Measurements from ENCODE around the gene PDE9A. TPM values are rescaled to one million over a fixed set of nuclear protein-coding genes. Genes with fewer than 3 reads are reported as not detected.

The PDE9A gene
- total RNA-seq (2014; rRNA removed; shearing (Covaris generic)), result 7.6 and 9.6 TPM in 2 replicates

DNA sequence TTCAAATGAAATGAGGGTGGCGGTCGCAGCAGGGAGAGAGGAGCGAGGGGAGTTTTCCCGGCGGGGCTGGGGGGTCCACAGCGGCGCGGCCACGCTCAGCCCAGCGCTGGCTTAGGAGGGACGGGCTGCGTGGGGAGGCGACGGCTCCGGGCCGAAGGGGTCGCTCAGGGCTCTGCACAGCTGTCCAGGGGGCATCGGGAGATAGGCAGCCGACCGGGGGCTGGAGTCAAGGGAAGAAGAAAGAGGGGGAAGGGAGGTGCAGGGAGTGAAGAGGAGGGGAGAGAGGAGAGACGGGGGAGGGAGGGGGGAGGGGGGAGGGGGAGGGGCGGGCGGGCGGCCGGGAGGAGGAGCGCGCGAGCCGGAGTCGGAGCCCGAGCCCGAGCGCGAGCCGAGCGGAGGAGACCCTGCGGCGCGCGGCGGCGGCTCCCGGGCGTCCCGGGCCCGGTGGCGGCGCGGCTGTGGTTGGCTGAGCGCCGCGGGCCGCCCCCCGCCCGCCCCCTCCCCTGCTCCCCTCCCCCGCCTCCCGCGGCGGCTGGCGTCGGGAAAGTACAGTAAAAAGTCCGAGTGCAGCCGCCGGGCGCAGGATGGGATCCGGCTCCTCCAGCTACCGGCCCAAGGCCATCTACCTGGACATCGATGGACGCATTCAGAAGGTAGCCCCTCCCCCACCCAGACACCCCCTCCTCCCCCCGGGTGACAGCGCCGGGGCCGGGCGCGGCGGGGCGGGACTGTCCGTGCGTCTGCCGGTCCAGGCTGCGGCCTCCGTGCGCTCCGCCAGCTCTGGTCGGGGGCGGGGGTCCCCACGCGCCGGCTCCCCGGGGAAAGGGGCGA, at the start of gene PDE9A:
Gene PDE9A (plus strand): TSS at position 391 of the 831 bp plus-strand sequence. CDS start 194 bp downstream, at position 585.

Other genes starting within 250 kb of the PDE9A start
- gene UBASH3A, start 249.7 kb upstream of the PDE9A start, total RNA-seq (2014; rRNA removed; shearing (Covaris generic)), result not detected in 2 replicates
- 0.08 and 0.11 TPM in 2 replicates for gene RSPH1, start 157.4 kb upstream of the PDE9A start, total RNA-seq (2014; rRNA removed; shearing (Covaris generic))
- 2.3 and 3.3 TPM in 2 replicates for gene SLC37A1, start 139.8 kb upstream of the PDE9A start, total RNA-seq (2014; rRNA removed; shearing (Covaris generic))
- 18.8 and 20.2 TPM in 2 replicates for gene WDR4, start 225.9 kb downstream of the PDE9A start, total RNA-seq (2014; rRNA removed; shearing (Covaris generic))
- 39.3 and 41.5 TPM in 2 replicates for gene NDUFV3, start 239.7 kb downstream of the PDE9A start, total RNA-seq (2014; rRNA removed; shearing (Covaris generic))